Measurements from ENCODE around the gene CADM2.

CADM2 gene

DNA sequence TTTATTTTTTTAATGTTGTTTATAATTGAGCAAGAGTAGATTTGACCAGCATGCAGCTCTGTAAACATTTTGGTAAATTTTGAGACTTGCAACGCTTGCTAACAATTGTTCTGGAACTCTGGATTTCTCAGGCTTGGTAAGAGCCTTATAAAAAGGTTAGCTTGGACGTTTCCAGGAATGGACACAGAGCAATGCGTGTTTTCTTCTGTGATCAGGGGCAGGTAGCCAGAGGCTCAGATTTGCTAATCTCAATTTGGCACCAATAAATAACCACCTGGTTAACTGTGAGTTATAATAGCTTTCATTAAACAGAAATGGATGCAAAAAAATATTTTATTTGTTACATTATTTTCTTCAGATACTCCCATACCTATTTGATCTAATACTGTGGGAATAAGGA lies 39.8 kb downstream of the CADM2 start:
- H3K9me3 ChIP-seq (ENCODE audit: control insufficient read depth, insufficient read depth, low read depth, low read length): no peaks in the 10 kb centered on the region
- H3K27ac ChIP-seq (ENCODE audit: extremely low read depth, low read depth, low read length): no peak overlapping the region
- H3K4me1 ChIP-seq (ENCODE audit: control insufficient read depth, insufficient read depth, low read length): no peaks in the 10 kb centered on the region
- CTCF ChIA-PET: no interaction called here
- H3K36me3 ChIP-seq (ENCODE audit: control insufficient read depth in 2 of 2, insufficient read depth in 1 of 2, low read length in 2 of 2): no peaks in the 10 kb centered on the region
- POLR2A ChIA-PET: no interaction called here
- TF ChIP-seq ZNF433 (tag by site-specific recombination; IDR thresholded peaks at IDR 0.05; ENCODE audit: low read depth): no peak
- TF ChIP-seq, protein P1, sequence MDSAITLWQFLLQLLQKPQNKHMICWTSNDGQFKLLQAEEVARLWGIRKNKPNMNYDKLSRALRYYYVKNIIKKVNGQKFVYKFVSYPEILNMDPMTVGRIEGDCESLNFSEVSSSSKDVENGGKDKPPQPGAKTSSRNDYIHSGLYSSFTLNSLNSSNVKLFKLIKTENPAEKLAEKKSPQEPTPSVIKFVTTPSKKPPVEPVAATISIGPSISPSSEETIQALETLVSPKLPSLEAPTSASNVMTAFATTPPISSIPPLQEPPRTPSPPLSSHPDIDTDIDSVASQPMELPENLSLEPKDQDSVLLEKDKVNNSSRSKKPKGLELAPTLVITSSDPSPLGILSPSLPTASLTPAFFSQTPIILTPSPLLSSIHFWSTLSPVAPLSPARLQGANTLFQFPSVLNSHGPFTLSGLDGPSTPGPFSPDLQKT (IDR thresholded peaks at IDR 0.05; ENCODE audit: borderline replicate concordance, low read depth, low read length): no peak
- TF ChIP-seq, protein P2, sequence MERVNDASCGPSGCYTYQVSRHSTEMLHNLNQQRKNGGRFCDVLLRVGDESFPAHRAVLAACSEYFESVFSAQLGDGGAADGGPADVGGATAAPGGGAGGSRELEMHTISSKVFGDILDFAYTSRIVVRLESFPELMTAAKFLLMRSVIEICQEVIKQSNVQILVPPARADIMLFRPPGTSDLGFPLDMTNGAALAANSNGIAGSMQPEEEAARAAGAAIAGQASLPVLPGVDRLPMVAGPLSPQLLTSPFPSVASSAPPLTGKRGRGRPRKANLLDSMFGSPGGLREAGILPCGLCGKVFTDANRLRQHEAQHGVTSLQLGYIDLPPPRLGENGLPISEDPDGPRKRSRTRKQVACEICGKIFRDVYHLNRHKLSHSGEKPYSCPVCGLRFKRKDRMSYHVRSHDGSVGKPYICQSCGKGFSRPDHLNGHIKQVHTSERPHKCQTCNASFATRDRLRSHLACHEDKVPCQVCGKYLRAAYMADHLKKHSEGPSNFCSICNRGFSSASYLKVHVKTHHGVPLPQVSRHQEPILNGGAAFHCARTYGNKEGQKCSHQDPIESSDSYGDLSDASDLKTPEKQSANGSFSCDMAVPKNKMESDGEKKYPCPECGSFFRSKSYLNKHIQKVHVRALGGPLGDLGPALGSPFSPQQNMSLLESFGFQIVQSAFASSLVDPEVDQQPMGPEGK (tag by site-specific recombination; IDR thresholded peaks at IDR 0.05): no peak
- TF ChIP-seq HOXD13 (CRISPR knock-in tag; IDR thresholded peaks at IDR 0.05; ENCODE audit: borderline replicate concordance): no peak
- no peak for TF ChIP-seq ZNF24 (tag by site-specific recombination; IDR thresholded peaks at IDR 0.05)
- H3K4me3 ChIP-seq (ENCODE audit: low read depth, low read length): no peak overlapping the region

DNA sequence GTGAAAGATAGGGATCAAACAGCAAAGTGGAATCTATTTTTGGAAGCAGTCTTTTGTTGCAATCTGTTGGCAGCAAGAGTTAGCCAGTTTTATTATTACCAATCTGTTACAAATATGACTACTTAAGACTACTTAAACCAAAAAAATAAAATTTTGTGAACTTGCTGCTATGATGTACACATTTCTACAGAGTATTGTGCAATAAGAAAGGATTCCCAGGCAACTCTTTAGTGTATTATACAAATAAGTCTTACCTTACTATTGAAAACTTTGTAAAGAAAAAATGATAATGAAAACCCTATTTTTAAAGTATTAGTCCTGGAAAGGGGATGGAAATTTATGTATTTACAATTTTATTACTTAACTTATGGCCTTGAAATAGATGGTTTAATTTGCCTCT lies 44.7 kb downstream of the CADM2 start:
- Histone ChIP-seq H3K9me3 (ENCODE audit: control insufficient read depth, insufficient read depth, low read depth, low read length) (no peaks in the 10 kb centered on the region), H3K27ac (ENCODE audit: extremely low read depth, low read depth, low read length) (no peak overlapping the region), H3K36me3 (ENCODE audit: control insufficient read depth in 2 of 2, insufficient read depth in 1 of 2, low read length in 2 of 2) (no peaks in the 10 kb centered on the region), H3K4me1 (ENCODE audit: control insufficient read depth, insufficient read depth, low read length) (no peaks in the 10 kb centered on the region), H3K4me3 (ENCODE audit: low read depth, low read length) (no peak overlapping the region)
- TF ChIP-seq GFI1B (tag by site-specific recombination; IDR thresholded peaks at IDR 0.05) (no peak), ZNF350 (tag by site-specific recombination; IDR thresholded peaks at IDR 0.05) (no peak), ZNF404 (tag by site-specific recombination; IDR thresholded peaks at IDR 0.05) (no peak), ZNF416 (tag by site-specific recombination; IDR thresholded peaks at IDR 0.05) (no peak), ZNF239 (tag by site-specific recombination; IDR thresholded peaks at IDR 0.05) (no peak), ZNF473 (tag by site-specific recombination; IDR thresholded peaks at IDR 0.05) (no peak), ZSCAN23 (tag by site-specific recombination; IDR thresholded peaks at IDR 0.05) (no peak)
- TF ChIP-seq, protein P3, sequence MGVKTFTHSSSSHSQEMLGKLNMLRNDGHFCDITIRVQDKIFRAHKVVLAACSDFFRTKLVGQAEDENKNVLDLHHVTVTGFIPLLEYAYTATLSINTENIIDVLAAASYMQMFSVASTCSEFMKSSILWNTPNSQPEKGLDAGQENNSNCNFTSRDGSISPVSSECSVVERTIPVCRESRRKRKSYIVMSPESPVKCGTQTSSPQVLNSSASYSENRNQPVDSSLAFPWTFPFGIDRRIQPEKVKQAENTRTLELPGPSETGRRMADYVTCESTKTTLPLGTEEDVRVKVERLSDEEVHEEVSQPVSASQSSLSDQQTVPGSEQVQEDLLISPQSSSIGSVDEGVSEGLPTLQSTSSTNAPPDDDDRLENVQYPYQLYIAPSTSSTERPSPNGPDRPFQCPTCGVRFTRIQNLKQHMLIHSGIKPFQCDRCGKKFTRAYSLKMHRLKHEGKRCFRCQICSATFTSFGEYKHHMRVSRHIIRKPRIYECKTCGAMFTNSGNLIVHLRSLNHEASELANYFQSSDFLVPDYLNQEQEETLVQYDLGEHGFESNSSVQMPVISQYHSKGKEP (tag by site-specific recombination; IDR thresholded peaks at IDR 0.05): no peak
- POLR2A ChIA-PET: no interaction called here
- CTCF ChIA-PET: no interaction called here

DNA sequence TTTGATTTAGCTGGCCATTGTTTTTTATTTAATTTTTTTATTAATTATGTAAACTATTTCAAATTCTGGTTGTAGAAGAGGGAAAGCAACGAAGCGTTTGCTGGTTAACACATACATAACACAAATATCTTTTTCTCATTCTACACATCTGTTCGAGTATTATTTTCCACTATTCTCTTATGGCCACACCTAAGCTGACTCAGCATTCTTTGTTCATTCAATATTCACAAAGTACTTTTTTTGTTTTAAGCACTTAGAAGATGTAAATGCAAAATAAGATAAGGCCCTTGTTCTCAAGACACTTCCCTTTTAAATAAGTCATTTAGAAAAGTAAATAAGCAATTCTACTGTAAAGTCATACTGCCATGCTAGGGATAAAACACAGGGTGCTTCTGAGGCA lies 45.4 kb downstream of the CADM2 start:
- H3K9me3 ChIP-seq (ENCODE audit: control insufficient read depth, insufficient read depth, low read depth, low read length): no peaks in the 10 kb centered on the region
- ChIA-PET POLR2A (interaction anchor here (0.5 kb wide), 1 partner anchor 8 kb away, joined by 5 read pairs; no protein-coding TSS in a partner anchor), CTCF (no interaction called here)
- no peak overlapping the region for H3K27ac ChIP-seq (ENCODE audit: extremely low read depth, low read depth, low read length)
- H3K36me3 ChIP-seq (ENCODE audit: control insufficient read depth in 2 of 2, insufficient read depth in 1 of 2, low read length in 2 of 2): no peaks in the 10 kb centered on the region
- TF ChIP-seq ZNF544 (tag by site-specific recombination; IDR thresholded peaks at IDR 0.05): no peak
- TF ChIP-seq ZNF585B (tag by site-specific recombination; IDR thresholded peaks at IDR 0.05): no peak
- H3K4me1 ChIP-seq (ENCODE audit: control insufficient read depth, insufficient read depth, low read length): no peaks in the 10 kb centered on the region
- H3K4me3 ChIP-seq (ENCODE audit: low read depth, low read length): no peak overlapping the region

DNA sequence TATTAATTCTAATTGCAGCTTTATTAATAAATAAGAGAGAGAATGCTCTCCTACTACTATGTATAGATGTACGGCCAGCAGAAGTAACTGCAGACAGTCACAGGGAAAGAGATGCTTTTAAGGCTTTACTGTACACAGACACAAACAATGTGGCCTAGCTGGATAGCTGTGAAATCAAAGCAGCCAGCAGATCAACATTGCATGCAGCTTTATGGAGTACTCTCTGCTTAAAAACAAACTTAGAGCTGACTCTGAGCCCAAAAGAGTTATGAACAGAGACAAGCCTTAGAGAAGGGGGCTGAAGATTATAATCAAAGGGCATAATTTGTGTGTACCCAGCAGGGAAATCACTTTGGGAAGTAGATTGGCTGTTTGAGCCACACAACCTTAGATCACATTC lies 47.2 kb downstream of the CADM2 start:
- TF ChIP-seq ZNF654 (tag by site-specific recombination; IDR thresholded peaks at IDR 0.05; ENCODE audit: low read depth): no peak
- no peak for TF ChIP-seq ZNF416 (tag by site-specific recombination; IDR thresholded peaks at IDR 0.05)
- no peak for TF ChIP-seq KLF10 (tag by site-specific recombination; IDR thresholded peaks at IDR 0.05)
- TF ChIP-seq ZNF366 (tag by site-specific recombination; conservative IDR thresholded peaks at IDR 0.05): no peak
- no peak for TF ChIP-seq ZFP41 (tag by site-specific recombination; IDR thresholded peaks at IDR 0.05; ENCODE audit: borderline replicate concordance)
- CTCF ChIA-PET: no interaction called here

More for the DNA sequence above, 47.2 kb downstream of the CADM2 start:
- POLR2A ChIA-PET: no interaction called here
- H3K9me3 ChIP-seq (ENCODE audit: control insufficient read depth, insufficient read depth, low read depth, low read length): no peaks in the 10 kb centered on the region
- no peaks in the 10 kb centered on the region for H3K4me1 ChIP-seq (ENCODE audit: control insufficient read depth, insufficient read depth, low read length)
- no peaks in the 10 kb centered on the region for H3K36me3 ChIP-seq (ENCODE audit: control insufficient read depth in 2 of 2, insufficient read depth in 1 of 2, low read length in 2 of 2)
- H3K27ac ChIP-seq (ENCODE audit: extremely low read depth, low read depth, low read length): no peak overlapping the region
- H3K4me3 ChIP-seq (ENCODE audit: low read depth, low read length): no peak overlapping the region
